K562 (cell line): ENCODE measurements around the gene SPPL2C.

ENCODE experiments used
- BMI1 ChIP-seq: fragments of 150-350 bp; IDR thresholded peaks from 2 replicates; pipeline ENCODE4 v1.6.1; 2014; ENCODE audit warnings: low read length
- BRD9 ChIP-seq: fragments of 450-650 bp; IDR thresholded peaks from 2 replicates; pipeline ENCODE4 v1.6.1; 2018; ENCODE audit warnings: low read depth; ENCODE audit not compliant: partially characterized antibody
- CEBPB ChIP-seq: fragments of 450-650 bp; IDR thresholded peaks from 2 replicates; pipeline ENCODE4 v1.6.1; 2016; ENCODE audit warnings: missing genetic modification characterization, missing compliant biosample characterization
- EZH2 ChIP-seq: IDR thresholded peaks from 2 replicates; pipeline ENCODE4 v1.6.1; 2012; ENCODE audit warnings: low read depth, mild to moderate bottlenecking, inconsistent platforms, low read length, borderline replicate concordance
- MAFG ChIP-seq: fragments of 450-650 bp; conservative IDR thresholded peaks from 2 replicates; pipeline ENCODE4 v1.6.1; 2016; ENCODE audit warnings: missing genetic modification characterization, missing compliant biosample characterization
- ZFP36 ChIP-seq: fragments of 150-350 bp; IDR thresholded peaks from 2 replicates; pipeline ENCODE4 v1.6.1; 2018; ENCODE audit warnings: low read length, low read depth; ENCODE audit not compliant: partially characterized antibody
- TF ChIP-seq, protein P1 (sequence below), 3 experiments: IDR thresholded peaks in 2 of 3; conservative IDR thresholded peaks in 1 of 3; 2 replicates each; pipeline ENCODE4 v1.5.1; 2011 to 2012; ENCODE audit warnings: low read length in 3 of 3, mild to moderate bottlenecking in 3 of 3, control low read depth in 2 of 3, improper control_type of control experiment in 1 of 3, inconsistent platforms in 1 of 3, low read depth in 1 of 3, mixed read lengths in 1 of 3, moderate library complexity in 1 of 3; ENCODE audit not compliant: insufficient read depth in 2 of 3

DNA sequence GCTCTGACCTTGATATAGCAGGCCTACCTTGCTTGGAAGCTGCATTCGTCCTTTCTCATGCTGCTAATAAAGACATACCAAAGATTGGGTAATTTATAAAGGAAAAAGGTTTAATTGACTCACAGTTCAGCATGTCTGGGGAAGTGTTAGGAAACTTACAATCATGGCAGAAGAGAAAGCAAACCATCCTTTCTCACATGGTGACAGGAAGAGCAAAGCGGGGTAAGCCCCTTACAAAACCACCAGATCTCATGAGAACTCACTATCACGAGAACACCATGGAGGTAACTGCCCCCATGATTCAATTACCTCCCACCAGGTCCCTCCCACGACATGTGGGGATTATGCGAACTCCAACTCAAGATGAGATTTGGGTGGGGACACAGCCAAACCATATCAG is 43.7 kb downstream of the SPPL2C start:
- TF ChIP-seq CEBPB (tag): no peak
- no peak for TF ChIP-seq BRD9
- no peak for TF ChIP-seq BMI1
- TF ChIP-seq, protein P1, sequence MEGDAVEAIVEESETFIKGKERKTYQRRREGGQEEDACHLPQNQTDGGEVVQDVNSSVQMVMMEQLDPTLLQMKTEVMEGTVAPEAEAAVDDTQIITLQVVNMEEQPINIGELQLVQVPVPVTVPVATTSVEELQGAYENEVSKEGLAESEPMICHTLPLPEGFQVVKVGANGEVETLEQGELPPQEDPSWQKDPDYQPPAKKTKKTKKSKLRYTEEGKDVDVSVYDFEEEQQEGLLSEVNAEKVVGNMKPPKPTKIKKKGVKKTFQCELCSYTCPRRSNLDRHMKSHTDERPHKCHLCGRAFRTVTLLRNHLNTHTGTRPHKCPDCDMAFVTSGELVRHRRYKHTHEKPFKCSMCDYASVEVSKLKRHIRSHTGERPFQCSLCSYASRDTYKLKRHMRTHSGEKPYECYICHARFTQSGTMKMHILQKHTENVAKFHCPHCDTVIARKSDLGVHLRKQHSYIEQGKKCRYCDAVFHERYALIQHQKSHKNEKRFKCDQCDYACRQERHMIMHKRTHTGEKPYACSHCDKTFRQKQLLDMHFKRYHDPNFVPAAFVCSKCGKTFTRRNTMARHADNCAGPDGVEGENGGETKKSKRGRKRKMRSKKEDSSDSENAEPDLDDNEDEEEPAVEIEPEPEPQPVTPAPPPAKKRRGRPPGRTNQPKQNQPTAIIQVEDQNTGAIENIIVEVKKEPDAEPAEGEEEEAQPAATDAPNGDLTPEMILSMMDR (IDR thresholded peaks at IDR 0.05 in 2 of 3, conservative IDR thresholded peaks at IDR 0.05 in 1 of 3; ENCODE audit: insufficient read depth in 2 of 3, low read depth in 1 of 3, low read length in 3 of 3): no peak
- TF ChIP-seq MAFG (tag): no peak
- TF ChIP-seq EZH2: no peak
- TF ChIP-seq ZFP36: no peak
